Measurements from ENCODE around the gene COL18A1. TPM values are rescaled to one million over a fixed set of nuclear protein-coding genes. Genes with fewer than 3 reads are reported as not detected.
A peak's percentile ranks its signal among the peaks of the same experiment; 100 is the strongest.

Gene COL18A1
- total RNA-seq, 1 experiment from 2014 or later, result 77.0 TPM

- Histone ChIP-seq H3K27ac (ENCODE audit: low read length) (no peak overlapping the region), H3K79me2 (ENCODE audit: low read length) (no peaks in the 10 kb centered on the region), H2AFZ (ENCODE audit: low read length) (no peak overlapping the region), H3K27me3 (ENCODE audit: low read length) (no peaks in the 10 kb centered on the region), H3K36me3 (ENCODE audit: low read depth, low read length) (peaks cover 5% of the 10 kb centered on the region; the same call in 1 of the 2 replicates), H3K9me2 (replicated peaks; ENCODE audit: low read length) (no peaks in the 10 kb centered on the region), H3K4me1 (ENCODE audit: insufficient read depth, low read length) (peaks cover 34% of the 10 kb centered on the region), H3K4me2 (ENCODE audit: low read length) (no peak overlapping the region), H3F3A (ENCODE audit: low read length, unreplicated experiment) (no peaks in the 10 kb centered on the region), H3K4me3 (ENCODE audit: low read length) (no peak overlapping the region), H3K9ac (ENCODE audit: low read length) (no peak overlapping the region), H3K9me3 (ENCODE audit: low read length) (no peaks in the 10 kb centered on the region), H4K20me1 (ENCODE audit: low read length) (no peaks in the 10 kb centered on the region)
- BruUV-seq (replicated peaks), result no TSS peak
- ChIA-PET POLR2A (ENCODE audit: unreplicated experiment) (no interaction called here), CTCF (no interaction called here)
- ATAC-seq, result no peak
- intact Hi-C loops (cut with micrococcal nuclease), result no loop called here
- no peak for DNase-seq
- no peak for TF ChIP-seq CTCF (conservative IDR thresholded peaks at IDR 0.05; ENCODE audit: low read depth, low read length)
- TF ChIP-seq EZH2 (IDR thresholded peaks at IDR 0.05; ENCODE audit: low read length, unreplicated experiment), result no peak
- TF ChIP-seq EZH2phosphoT487 (IDR thresholded peaks at IDR 0.05; ENCODE audit: borderline replicate concordance, low read length), result no peak
These were observed 106.9 kb downstream of the COL18A1 start for GRCh38 chr21:45511661-45512431.

DNA sequence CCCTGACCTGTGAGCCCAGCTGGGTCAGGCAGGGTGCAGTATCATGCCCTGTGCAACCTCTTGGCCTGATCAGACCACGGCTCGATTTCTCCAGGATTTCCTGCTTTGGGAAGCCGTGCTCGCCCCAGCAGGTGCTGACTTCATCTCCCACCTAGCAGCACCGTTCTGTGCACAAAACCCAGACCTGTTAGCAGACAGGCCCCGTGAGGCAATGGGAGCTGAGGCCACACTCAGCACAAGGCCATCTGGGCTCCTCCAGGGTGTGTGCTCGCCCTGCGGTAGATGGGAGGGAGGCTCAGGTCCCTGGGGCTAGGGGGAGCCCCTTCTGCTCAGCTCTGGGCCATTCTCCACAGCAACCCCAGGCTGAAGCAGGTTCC is 107.6 kb downstream of the COL18A1 start:
- H3K27ac ChIP-seq (ENCODE audit: low read length), result peak overlapping the region; percentile 76

More for the DNA sequence above, 107.6 kb downstream of the COL18A1 start:
- DNase-seq, result no peak
- ChIA-PET CTCF (no interaction called here), POLR2A (ENCODE audit: unreplicated experiment) (no interaction called here)
- Histone ChIP-seq H3K36me3 (ENCODE audit: low read depth, low read length) (peaks cover 5% of the 10 kb centered on the region; the same call in 1 of the 2 replicates), H3K9me2 (replicated peaks; ENCODE audit: low read length) (no peaks in the 10 kb centered on the region), H3K4me2 (ENCODE audit: low read length) (peak overlapping the region; percentile 77), H3K79me2 (ENCODE audit: low read length) (no peaks in the 10 kb centered on the region), H3K9ac (ENCODE audit: low read length) (0 out of 2 replicates have a peak overlapping the region, but pooled peaks have one; percentile 29), H3K4me3 (ENCODE audit: low read length) (no peak overlapping the region), H3K27me3 (ENCODE audit: low read length) (no peaks in the 10 kb centered on the region), H2AFZ (ENCODE audit: low read length) (no peak overlapping the region), H3F3A (ENCODE audit: low read length, unreplicated experiment) (no peaks in the 10 kb centered on the region), H3K9me3 (ENCODE audit: low read length) (no peaks in the 10 kb centered on the region), H4K20me1 (ENCODE audit: low read length) (no peaks in the 10 kb centered on the region), H3K4me1 (ENCODE audit: insufficient read depth, low read length) (peaks cover 34% of the 10 kb centered on the region)
- no peak; the same call in 1 of the 2 replicates for ATAC-seq
- intact Hi-C loops (cut with micrococcal nuclease), result no loop called here
- TF ChIP-seq CTCF (conservative IDR thresholded peaks at IDR 0.05; ENCODE audit: low read depth, low read length) (no peak), EZH2 (IDR thresholded peaks at IDR 0.05; ENCODE audit: low read length, unreplicated experiment) (no peak), EZH2phosphoT487 (IDR thresholded peaks at IDR 0.05; ENCODE audit: borderline replicate concordance, low read length) (no peak)
- BruUV-seq (replicated peaks), result TSS peak; percentile 32
